ENCODE data around the gene ZGPAT.
A peak's percentile ranks its signal among the peaks of the same experiment; 100 is the strongest.
"Not testable (repeated sequence)": the region's sequence is repeated elsewhere in the genome, so short reads cannot be mapped to it uniquely, and the experiment has no call there.

ZGPAT gene

GRCh38 chr20:63702751-63703470 lies 4.9 kb upstream of the ZGPAT start:
- DNase-seq (ENCODE audit: low read depth, low spot score) = peak; percentile 3

- no peak for DNase-seq (ENCODE audit: low read depth, low spot score)
These were observed 4.3 kb upstream of the ZGPAT start for GRCh38 chr20:63703471-63703975.

GRCh38 chr20:63703976-63704748 lies 3.7 kb upstream of the ZGPAT start:
- DNase-seq (ENCODE audit: low read depth, low spot score) = no peak

- peak; percentile 1 for DNase-seq (ENCODE audit: low read depth, low spot score)
These were observed 3.1 kb upstream of the ZGPAT start for GRCh38 chr20:63704749-63705117.

- DNase-seq (ENCODE audit: low read depth, low spot score) = no peak
These were observed 2.4 kb upstream of the ZGPAT start for GRCh38 chr20:63705232-63706026.

GRCh38 chr20:63706027-63706695 lies 1.7 kb upstream of the ZGPAT start:
- DNase-seq (ENCODE audit: low read depth, low spot score) = no peak

- DNase-seq (ENCODE audit: low read depth, low spot score) = peak; percentile 60
These were observed 834 bp upstream of the ZGPAT start for GRCh38 chr20:63706852-63707557.

- DNase-seq (ENCODE audit: low read depth, low spot score) = peak; percentile 30
These were observed 686 bp downstream of the ZGPAT start for GRCh38 chr20:63708301-63709148.

GRCh38 chr20:63709149-63709527 lies 1.3 kb downstream of the ZGPAT start:
- DNase-seq (ENCODE audit: low read depth, low spot score) = no peak

- DNase-seq (ENCODE audit: low read depth, low spot score) = no peak
These were observed 3.3 kb downstream of the ZGPAT start for GRCh38 chr20:63711085-63711645.

- no peak for DNase-seq (ENCODE audit: low read depth, low spot score)
These were observed 4.4 kb downstream of the ZGPAT start for GRCh38 chr20:63712191-63712590.

- no peak for DNase-seq (ENCODE audit: low read depth, low spot score)
These were observed 7.0 kb downstream of the ZGPAT start for GRCh38 chr20:63714858-63715257.

GRCh38 chr20:63718996-63719395 lies 11.2 kb downstream of the ZGPAT start:
- no peak for DNase-seq (ENCODE audit: low read depth, low spot score)

GRCh38 chr20:63722967-63723622 lies 15.3 kb downstream of the ZGPAT start:
- not testable (repeated sequence) for DNase-seq (ENCODE audit: low read depth, low spot score)

- not testable (repeated sequence) for DNase-seq (ENCODE audit: low read depth, low spot score)
These were observed 22.4 kb downstream of the ZGPAT start for GRCh38 chr20:63730189-63730733.

GRCh38 chr20:63731410-63731809 lies 23.6 kb downstream of the ZGPAT start:
- no peak for DNase-seq (ENCODE audit: low read depth, low spot score)

- DNase-seq (ENCODE audit: low read depth, low spot score) = no peak
These were observed 24.6 kb downstream of the ZGPAT start for GRCh38 chr20:63732118-63733095.

GRCh38 chr20:63733117-63733516 lies 25.3 kb downstream of the ZGPAT start:
- no peak for DNase-seq (ENCODE audit: low read depth, low spot score)
